Measurements from ENCODE around the gene TMEM184A. TPM values are rescaled to one million over a fixed set of nuclear protein-coding genes. Genes with fewer than 3 reads are reported as not detected.
A peak's percentile ranks its signal among the peaks of the same experiment; 100 is the strongest.

The TMEM184A gene
- not detected for total RNA-seq

- Mint-ChIP-seq H3K9me3 (no peaks in the 10 kb centered on the region), H3K4me1 (no peaks in the 10 kb centered on the region), H3K4me3 (no peak within 1 kb of the TSS), H3K27me3 (no peaks in the 10 kb centered on the region), H3K36me3 (ENCODE audit: low read depth) (no peaks in the 10 kb centered on the region), H3K27ac (no peak within 1 kb of the TSS)
- POLR2A ChIA-PET = interaction anchor here (1.2 to 1.3 kb wide), 2 partner anchors 9 to 22 kb away, joined by 3 to 5 read pairs; no protein-coding TSS in a partner anchor
- peak; percentile 46 for DNase-seq
- CTCF ChIA-PET = interaction anchor here (1.1 kb wide), 2 partner anchors 51 to 53 kb away, joined by 4 read pairs; no protein-coding TSS in a partner anchor
Measured at GRCh38 chr7:1555813-1556543, at the start of gene TMEM184A. TMEM184A (minus strand) TSS chr7:1556205; CDS start chr7:1555484, 721 bp downstream.

GRCh38 chr7:1604383-1604782 lies 48.4 kb upstream of the TMEM184A start:
- ChIA-PET POLR2A (interaction anchor here (0.7 kb wide), 1 partner anchor 172 kb away, joined by 3 read pairs; no protein-coding TSS in a partner anchor), CTCF (no interaction called here)
- H3K36me3 Mint-ChIP-seq (ENCODE audit: low read depth) = no peaks in the 10 kb centered on the region
- H3K27me3 Mint-ChIP-seq = no peaks in the 10 kb centered on the region
- no peak overlapping the region for H3K27ac Mint-ChIP-seq
- H3K4me3 Mint-ChIP-seq = no peak overlapping the region
- no peaks in the 10 kb centered on the region for H3K9me3 Mint-ChIP-seq
- H3K4me1 Mint-ChIP-seq = no peaks in the 10 kb centered on the region
- no peak for DNase-seq

GRCh38 chr7:1603346-1604225 lies 47.6 kb upstream of the TMEM184A start:
- Mint-ChIP-seq H3K36me3 (ENCODE audit: low read depth) (no peaks in the 10 kb centered on the region), H3K4me1 (no peaks in the 10 kb centered on the region), H3K27ac (no peak overlapping the region), H3K4me3 (no peak overlapping the region), H3K27me3 (no peaks in the 10 kb centered on the region), H3K9me3 (peaks cover under 1% of the 10 kb centered on the region)
- DNase-seq = no peak
- CTCF ChIA-PET = no interaction called here
- POLR2A ChIA-PET = interaction anchor here (0.7 kb wide), 1 partner anchor 173 kb away, joined by 3 read pairs; no protein-coding TSS in a partner anchor

- H3K4me1 Mint-ChIP-seq = no peaks in the 10 kb centered on the region
- no peak overlapping the region for H3K27ac Mint-ChIP-seq
- ChIA-PET POLR2A (no interaction called here), CTCF (no interaction called here)
- H3K9me3 Mint-ChIP-seq = peaks cover 2% of the 10 kb centered on the region
- no peak for DNase-seq
- no peak overlapping the region for H3K4me3 Mint-ChIP-seq
- no peaks in the 10 kb centered on the region for H3K36me3 Mint-ChIP-seq (ENCODE audit: low read depth)
- H3K27me3 Mint-ChIP-seq = no peaks in the 10 kb centered on the region
Measured at GRCh38 chr7:1602386-1602785, 46.4 kb upstream of the TMEM184A start.

- H3K27ac Mint-ChIP-seq = no peak overlapping the region
- no peaks in the 10 kb centered on the region for H3K4me1 Mint-ChIP-seq
- no peaks in the 10 kb centered on the region for H3K36me3 Mint-ChIP-seq (ENCODE audit: low read depth)
- DNase-seq = no peak
- no peak overlapping the region for H3K4me3 Mint-ChIP-seq
- H3K27me3 Mint-ChIP-seq = no peaks in the 10 kb centered on the region
- ChIA-PET CTCF (no interaction called here), POLR2A (no interaction called here)
- peaks cover 2% of the 10 kb centered on the region for H3K9me3 Mint-ChIP-seq
Measured at GRCh38 chr7:1601956-1602355, 46.0 kb upstream of the TMEM184A start.

GRCh38 chr7:1599640-1600395 lies 43.8 kb upstream of the TMEM184A start:
- Mint-ChIP-seq H3K36me3 (ENCODE audit: low read depth) (no peaks in the 10 kb centered on the region), H3K27ac (no peak overlapping the region), H3K27me3 (no peaks in the 10 kb centered on the region), H3K4me3 (no peak overlapping the region), H3K4me1 (no peaks in the 10 kb centered on the region), H3K9me3 (peaks cover 2% of the 10 kb centered on the region)
- CTCF ChIA-PET = no interaction called here
- POLR2A ChIA-PET = no interaction called here
- DNase-seq = no peak

- H3K4me1 Mint-ChIP-seq = no peaks in the 10 kb centered on the region
- DNase-seq = no peak
- no peaks in the 10 kb centered on the region for H3K27me3 Mint-ChIP-seq
- H3K9me3 Mint-ChIP-seq = peaks cover 2% of the 10 kb centered on the region
- no peak overlapping the region for H3K4me3 Mint-ChIP-seq
- POLR2A ChIA-PET = no interaction called here
- CTCF ChIA-PET = no interaction called here
- no peaks in the 10 kb centered on the region for H3K36me3 Mint-ChIP-seq (ENCODE audit: low read depth)
- H3K27ac Mint-ChIP-seq = no peak overlapping the region
Measured at GRCh38 chr7:1598961-1599639, 43.1 kb upstream of the TMEM184A start.

- Mint-ChIP-seq H3K9me3 (peaks cover 2% of the 10 kb centered on the region), H3K4me3 (no peak overlapping the region), H3K4me1 (no peaks in the 10 kb centered on the region), H3K27me3 (peaks cover 2% of the 10 kb centered on the region), H3K36me3 (ENCODE audit: low read depth) (no peaks in the 10 kb centered on the region), H3K27ac (no peak overlapping the region)
- DNase-seq = no peak
- POLR2A ChIA-PET = no interaction called here
- CTCF ChIA-PET = no interaction called here
Measured at GRCh38 chr7:1598286-1598685, 42.3 kb upstream of the TMEM184A start.

GRCh38 chr7:1597791-1598190 lies 41.8 kb upstream of the TMEM184A start:
- Mint-ChIP-seq H3K4me3 (no peak overlapping the region), H3K36me3 (ENCODE audit: low read depth) (no peaks in the 10 kb centered on the region), H3K27ac (no peak overlapping the region), H3K27me3 (peaks cover 7% of the 10 kb centered on the region), H3K9me3 (peaks cover 2% of the 10 kb centered on the region), H3K4me1 (peaks cover 1% of the 10 kb centered on the region)
- ChIA-PET POLR2A (no interaction called here), CTCF (no interaction called here)
- no peak for DNase-seq

GRCh38 chr7:1597066-1597760 lies 41.2 kb upstream of the TMEM184A start:
- Mint-ChIP-seq H3K4me3 (no peak overlapping the region), H3K9me3 (peaks cover 2% of the 10 kb centered on the region), H3K36me3 (ENCODE audit: low read depth) (no peaks in the 10 kb centered on the region), H3K27ac (no peak overlapping the region), H3K27me3 (peaks cover 13% of the 10 kb centered on the region), H3K4me1 (peaks cover 7% of the 10 kb centered on the region)
- CTCF ChIA-PET = no interaction called here
- POLR2A ChIA-PET = no interaction called here
- DNase-seq = no peak

- Mint-ChIP-seq H3K27me3 (peaks cover 20% of the 10 kb centered on the region), H3K9me3 (peaks cover 2% of the 10 kb centered on the region), H3K36me3 (ENCODE audit: low read depth) (no peaks in the 10 kb centered on the region), H3K4me1 (peaks cover 9% of the 10 kb centered on the region), H3K4me3 (no peak overlapping the region), H3K27ac (no peak overlapping the region)
- POLR2A ChIA-PET = no interaction called here
- DNase-seq = no peak
- CTCF ChIA-PET = no interaction called here
Measured at GRCh38 chr7:1596181-1597043, 40.4 kb upstream of the TMEM184A start.

- CTCF ChIA-PET = no interaction called here
- peaks cover 28% of the 10 kb centered on the region for H3K27me3 Mint-ChIP-seq
Measured at GRCh38 chr7:1595636-1596035, 39.6 kb upstream of the TMEM184A start.

More at GRCh38 chr7:1595636-1596035, 39.6 kb upstream of the TMEM184A start:
- DNase-seq = no peak
- H3K36me3 Mint-ChIP-seq (ENCODE audit: low read depth) = no peaks in the 10 kb centered on the region
- no peak overlapping the region for H3K4me3 Mint-ChIP-seq
- peaks cover 2% of the 10 kb centered on the region for H3K9me3 Mint-ChIP-seq
- peaks cover 9% of the 10 kb centered on the region for H3K4me1 Mint-ChIP-seq
- POLR2A ChIA-PET = no interaction called here
- no peak overlapping the region for H3K27ac Mint-ChIP-seq

Data from activated CD4-positive, alpha-beta memory T cell treated with anti-CD3 and anti-CD28 coated beads, Interleukin-2, amount 10 ng/mL, durations not matched to agents 7 days and 5 days (primary cell).